ENCODE results near the gene ENOPH1.

- TF ChIP-seq ZNF274 (IDR thresholded peaks at IDR 0.05; ENCODE audit: low read depth, low read length) (no peak), SUZ12 (IDR thresholded peaks at IDR 0.05; ENCODE audit: extremely low read depth, insufficient read depth, insufficient read length) (no peak)
These were observed 6.9 kb upstream of the ENOPH1 start for GRCh38 chr4:82423245-82424054.

Measured in NT2/D1 (cell line).